HepG2 (cell line): ENCODE results near the gene NOL4L. TPM values are rescaled to one million over a fixed set of nuclear protein-coding genes. Genes with fewer than 3 reads are reported as not detected.

ENCODE experiments used
- ATRX ChIP-seq: sonication (generic); formaldehyde crosslinking; IDR thresholded peaks from 2 replicates; pipeline ENCODE4 v1.4.0; 2020; ENCODE audit warnings: missing genetic modification reagents, borderline replicate concordance
- EED ChIP-seq: sonication (generic); formaldehyde crosslinking; IDR thresholded peaks from 2 replicates; pipeline ENCODE4 v1.5.0; 2020; ENCODE audit warnings: mild to moderate bottlenecking, missing genetic modification reagents
- HNRNPK ChIP-seq: fragments of 200-400 bp; formaldehyde crosslinking; IDR thresholded peaks from 2 replicates; pipeline ENCODE4 v1.6.1; 2018; ENCODE audit warnings: low read length, low read depth, moderate library complexity, mild to moderate bottlenecking; ENCODE audit not compliant: poor library complexity, severe bottlenecking
- HOXD1 ChIP-seq: sonication (generic); formaldehyde crosslinking; IDR thresholded peaks from 2 replicates; pipeline ENCODE4 v1.5.0; 2020; ENCODE audit warnings: missing genetic modification reagents
- NFATC3 ChIP-seq: sonication (generic); formaldehyde crosslinking; IDR thresholded peaks from 2 replicates; pipeline ENCODE4 v1.5.1; 2020; ENCODE audit warnings: mild to moderate bottlenecking, missing genetic modification reagents
- NPAS2 ChIP-seq: sonication (generic); formaldehyde crosslinking; IDR thresholded peaks from 2 replicates; pipeline ENCODE4 v1.8.0; 2022; ENCODE audit warnings: mild to moderate bottlenecking, missing genetic modification reagents, borderline replicate concordance
- RXRB ChIP-seq: IDR thresholded peaks from 2 replicates; pipeline ENCODE4 v1.6.1; 2016; ENCODE audit warnings: borderline replicate concordance, missing genetic modification reagents, missing compliant biosample characterization
- SALL1 ChIP-seq: sonication (generic); formaldehyde crosslinking; IDR thresholded peaks from 2 replicates; pipeline ENCODE4 v1.8.0; 2022; ENCODE audit warnings: mild to moderate bottlenecking, missing genetic modification reagents
- SMAD9 ChIP-seq: sonication (generic); formaldehyde crosslinking; IDR thresholded peaks from 2 replicates; pipeline ENCODE4 v1.5.1; 2020; ENCODE audit warnings: mild to moderate bottlenecking, missing genetic modification reagents
- SP5 ChIP-seq: IDR thresholded peaks from 2 replicates; pipeline ENCODE4 v1.6.1; 2016; ENCODE audit warnings: low read depth, borderline replicate concordance
- WIZ ChIP-seq: sonication (generic); formaldehyde crosslinking; IDR thresholded peaks from 2 replicates; pipeline ENCODE4 v1.5.1; 2020; ENCODE audit warnings: mild to moderate bottlenecking, missing genetic modification reagents
- ZNF329 ChIP-seq: sonication (generic); formaldehyde crosslinking; IDR thresholded peaks from 2 replicates; pipeline ENCODE4 v1.9.0; 2021; ENCODE audit warnings: low read depth, mild to moderate bottlenecking, missing genetic modification reagents
- ZNF34 ChIP-seq: sonication (generic); formaldehyde crosslinking; IDR thresholded peaks from 2 replicates; pipeline ENCODE4 v1.4.0; 2020; ENCODE audit warnings: mild to moderate bottlenecking, missing genetic modification reagents, borderline replicate concordance
- ZNF552 ChIP-seq: sonication (generic); formaldehyde crosslinking; IDR thresholded peaks from 2 replicates; pipeline ENCODE4 v1.9.0; 2022; ENCODE audit warnings: missing genetic modification reagents, mild to moderate bottlenecking, borderline replicate concordance
- ZNF564 ChIP-seq: sonication (generic); formaldehyde crosslinking; IDR thresholded peaks from 2 replicates; pipeline ENCODE4 v1.8.1; 2023; ENCODE audit warnings: mild to moderate bottlenecking, missing genetic modification reagents
- polyA plus RNA-seq, 8 experiments: library from polyadenylated mRNA; depleted of rRNA in 3 of 8; stranded (reverse) in 7 of 8; unstranded in 1 of 8; fragments of >200 nt; fragmentation: Illumina TruSeq in 4 of 8; extraction: Trizol in 4 of 8; gene quantifications; 2 replicates each; pipeline versions ENCODE4 v1.2.1 to v1.2.3, GENCODE V29; 2011 to 2016; ENCODE audit warnings: low read depth in 4 of 8, missing spikeins in 1 of 8, mixed read lengths in 1 of 8; ENCODE audit not compliant: insufficient read depth in 1 of 8
- total RNA-seq, 5 experiments: library from RNA; depleted of rRNA; stranded (reverse); fragments of >200 nt; fragmentation: Illumina TruSeq; extraction: Trizol; gene quantifications; 2 replicates each; pipeline ENCODE4 v1.2.3, GENCODE V29; 2016; ENCODE audit warnings: low read depth in 1 of 5
- TF ChIP-seq, protein P1 (sequence below): sonication (generic); formaldehyde crosslinking; IDR thresholded peaks from 2 replicates; pipeline ENCODE4 v1.4.0; 2020; ENCODE audit warnings: missing genetic modification reagents, borderline replicate concordance
- TF ChIP-seq, protein P2 (sequence below): IDR thresholded peaks from 2 replicates; pipeline ENCODE4 v1.6.1; 2016; ENCODE audit warnings: control low read depth
- TF ChIP-seq, protein P3 (sequence below): sonication (generic); formaldehyde crosslinking; IDR thresholded peaks from 2 replicates; pipeline ENCODE4 v1.5.0; 2020; ENCODE audit warnings: mild to moderate bottlenecking, missing genetic modification reagents
- TF ChIP-seq, protein P4 (sequence below): sonication (generic); formaldehyde crosslinking; IDR thresholded peaks from 2 replicates; pipeline ENCODE4 v1.4.0; 2020; ENCODE audit warnings: mild to moderate bottlenecking, missing genetic modification reagents
- TF ChIP-seq, protein P5 (sequence below), 2 experiments: sonication (generic) in 1 of 2; formaldehyde crosslinking in 1 of 2; IDR thresholded peaks; 2 replicates each; pipeline versions ENCODE4 v1.4.0 to v1.6.1; 2018 to 2020; ENCODE audit warnings: missing genetic modification reagents in 2 of 2, borderline replicate concordance in 1 of 2, low read depth in 1 of 2, mild to moderate bottlenecking in 1 of 2, missing biosample characterization in 1 of 2

Gene NOL4L
- total and polyA plus RNA-seq, 2 of the 13 experiments (the other 11 are each of a cell fraction or from before 2014, with no cell fraction given), result 16.6 to 35.4 TPM

DNA sequence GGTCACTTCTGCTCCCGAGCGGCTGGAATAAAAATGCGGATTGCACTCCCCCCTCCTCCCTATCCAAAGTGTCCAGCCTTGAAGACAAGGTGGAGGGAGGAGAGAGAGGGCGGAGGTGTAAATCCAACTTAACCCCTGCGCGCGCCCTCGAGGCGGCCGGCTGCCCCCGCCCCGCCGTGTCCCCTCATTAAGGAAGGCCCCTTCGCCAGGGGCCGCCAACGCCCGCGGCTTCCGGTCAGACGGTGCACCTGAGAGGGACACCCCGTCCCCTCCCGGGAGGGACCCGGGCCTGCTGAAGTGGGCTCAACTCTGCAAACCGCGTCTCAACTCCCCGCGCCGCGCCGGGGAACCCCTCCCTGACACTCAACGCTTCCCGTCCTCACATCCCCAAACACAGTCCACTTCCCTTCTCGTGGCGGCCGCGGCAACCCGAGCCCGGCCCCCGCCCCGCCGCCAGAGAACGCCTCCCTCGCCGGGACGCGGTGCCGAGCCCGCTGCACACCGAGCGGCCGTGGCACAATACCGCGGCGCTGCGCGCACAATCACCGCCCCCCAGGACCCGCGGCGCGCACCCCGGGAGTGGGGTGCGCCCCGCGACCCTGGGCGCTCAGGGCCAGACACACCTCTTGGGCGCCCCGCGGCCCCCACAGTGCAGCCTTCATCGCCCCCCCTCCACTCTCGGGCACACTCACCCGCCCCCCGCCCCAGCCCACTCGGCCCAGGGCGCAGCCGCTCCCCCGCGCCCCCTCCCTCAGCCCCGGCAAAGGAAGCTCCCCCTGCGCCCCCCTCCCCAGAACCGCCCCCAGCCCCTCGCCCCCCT is 102.5 kb downstream of the NOL4L start (continued):
- peak; percentile 79 for TF ChIP-seq ZNF564 (CRISPR knock-in tag)
- TF ChIP-seq EED (CRISPR knock-in tag), result peak; percentile 82; the same call in 1 of the 2 replicates
- TF ChIP-seq SALL1 (CRISPR knock-in tag), result peak; percentile 45; the same call in 1 of the 2 replicates
- TF ChIP-seq SP5 (CRISPR knock-in tag), result no peak
- no peak for TF ChIP-seq NPAS2
- 0 out of 2 replicates have a peak, but pooled peaks have one; percentile 32 for TF ChIP-seq ZNF552 (CRISPR knock-in tag)
- no peak for TF ChIP-seq ZNF34 (CRISPR knock-in tag)
- TF ChIP-seq, protein P1, sequence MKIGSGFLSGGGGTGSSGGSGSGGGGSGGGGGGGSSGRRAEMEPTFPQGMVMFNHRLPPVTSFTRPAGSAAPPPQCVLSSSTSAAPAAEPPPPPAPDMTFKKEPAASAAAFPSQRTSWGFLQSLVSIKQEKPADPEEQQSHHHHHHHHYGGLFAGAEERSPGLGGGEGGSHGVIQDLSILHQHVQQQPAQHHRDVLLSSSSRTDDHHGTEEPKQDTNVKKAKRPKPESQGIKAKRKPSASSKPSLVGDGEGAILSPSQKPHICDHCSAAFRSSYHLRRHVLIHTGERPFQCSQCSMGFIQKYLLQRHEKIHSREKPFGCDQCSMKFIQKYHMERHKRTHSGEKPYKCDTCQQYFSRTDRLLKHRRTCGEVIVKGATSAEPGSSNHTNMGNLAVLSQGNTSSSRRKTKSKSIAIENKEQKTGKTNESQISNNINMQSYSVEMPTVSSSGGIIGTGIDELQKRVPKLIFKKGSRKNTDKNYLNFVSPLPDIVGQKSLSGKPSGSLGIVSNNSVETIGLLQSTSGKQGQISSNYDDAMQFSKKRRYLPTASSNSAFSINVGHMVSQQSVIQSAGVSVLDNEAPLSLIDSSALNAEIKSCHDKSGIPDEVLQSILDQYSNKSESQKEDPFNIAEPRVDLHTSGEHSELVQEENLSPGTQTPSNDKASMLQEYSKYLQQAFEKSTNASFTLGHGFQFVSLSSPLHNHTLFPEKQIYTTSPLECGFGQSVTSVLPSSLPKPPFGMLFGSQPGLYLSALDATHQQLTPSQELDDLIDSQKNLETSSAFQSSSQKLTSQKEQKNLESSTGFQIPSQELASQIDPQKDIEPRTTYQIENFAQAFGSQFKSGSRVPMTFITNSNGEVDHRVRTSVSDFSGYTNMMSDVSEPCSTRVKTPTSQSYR (CRISPR knock-in tag), result peak; percentile 27
- TF ChIP-seq, protein P2, sequence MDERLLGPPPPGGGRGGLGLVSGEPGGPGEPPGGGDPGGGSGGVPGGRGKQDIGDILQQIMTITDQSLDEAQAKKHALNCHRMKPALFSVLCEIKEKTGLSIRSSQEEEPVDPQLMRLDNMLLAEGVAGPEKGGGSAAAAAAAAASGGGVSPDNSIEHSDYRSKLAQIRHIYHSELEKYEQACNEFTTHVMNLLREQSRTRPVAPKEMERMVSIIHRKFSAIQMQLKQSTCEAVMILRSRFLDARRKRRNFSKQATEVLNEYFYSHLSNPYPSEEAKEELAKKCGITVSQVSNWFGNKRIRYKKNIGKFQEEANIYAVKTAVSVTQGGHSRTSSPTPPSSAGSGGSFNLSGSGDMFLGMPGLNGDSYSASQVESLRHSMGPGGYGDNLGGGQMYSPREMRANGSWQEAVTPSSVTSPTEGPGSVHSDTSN (CRISPR knock-in tag), result no peak
- TF ChIP-seq RXRB (CRISPR knock-in tag), result 0 out of 2 replicates have a peak, but pooled peaks have one; percentile 20
- TF ChIP-seq WIZ, result peak; percentile 61; the same call in 1 of the 2 replicates
- TF ChIP-seq, protein P3, sequence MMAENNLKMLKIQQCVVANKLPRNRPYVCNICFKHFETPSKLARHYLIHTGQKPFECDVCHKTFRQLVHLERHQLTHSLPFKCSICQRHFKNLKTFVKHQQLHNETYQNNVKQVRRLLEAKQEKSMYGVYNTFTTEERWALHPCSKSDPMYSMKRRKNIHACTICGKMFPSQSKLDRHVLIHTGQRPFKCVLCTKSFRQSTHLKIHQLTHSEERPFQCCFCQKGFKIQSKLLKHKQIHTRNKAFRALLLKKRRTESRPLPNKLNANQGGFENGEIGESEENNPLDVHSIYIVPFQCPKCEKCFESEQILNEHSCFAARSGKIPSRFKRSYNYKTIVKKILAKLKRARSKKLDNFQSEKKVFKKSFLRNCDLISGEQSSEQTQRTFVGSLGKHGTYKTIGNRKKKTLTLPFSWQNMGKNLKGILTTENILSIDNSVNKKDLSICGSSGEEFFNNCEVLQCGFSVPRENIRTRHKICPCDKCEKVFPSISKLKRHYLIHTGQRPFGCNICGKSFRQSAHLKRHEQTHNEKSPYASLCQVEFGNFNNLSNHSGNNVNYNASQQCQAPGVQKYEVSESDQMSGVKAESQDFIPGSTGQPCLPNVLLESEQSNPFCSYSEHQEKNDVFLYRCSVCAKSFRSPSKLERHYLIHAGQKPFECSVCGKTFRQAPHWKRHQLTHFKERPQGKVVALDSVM, result peak; percentile 15; the same call in 1 of the 2 replicates
- TF ChIP-seq ZNF329 (CRISPR knock-in tag), result 0 out of 2 replicates have a peak, but pooled peaks have one; percentile 25
- TF ChIP-seq, protein P4, sequence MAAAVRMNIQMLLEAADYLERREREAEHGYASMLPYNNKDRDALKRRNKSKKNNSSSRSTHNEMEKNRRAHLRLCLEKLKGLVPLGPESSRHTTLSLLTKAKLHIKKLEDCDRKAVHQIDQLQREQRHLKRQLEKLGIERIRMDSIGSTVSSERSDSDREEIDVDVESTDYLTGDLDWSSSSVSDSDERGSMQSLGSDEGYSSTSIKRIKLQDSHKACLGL (CRISPR knock-in tag), result no peak
- TF ChIP-seq NFATC3 (CRISPR knock-in tag), result no peak
- TF ChIP-seq HOXD1 (CRISPR knock-in tag), result no peak
- peak; percentile 88 for TF ChIP-seq HNRNPK
- TF ChIP-seq, protein P5, sequence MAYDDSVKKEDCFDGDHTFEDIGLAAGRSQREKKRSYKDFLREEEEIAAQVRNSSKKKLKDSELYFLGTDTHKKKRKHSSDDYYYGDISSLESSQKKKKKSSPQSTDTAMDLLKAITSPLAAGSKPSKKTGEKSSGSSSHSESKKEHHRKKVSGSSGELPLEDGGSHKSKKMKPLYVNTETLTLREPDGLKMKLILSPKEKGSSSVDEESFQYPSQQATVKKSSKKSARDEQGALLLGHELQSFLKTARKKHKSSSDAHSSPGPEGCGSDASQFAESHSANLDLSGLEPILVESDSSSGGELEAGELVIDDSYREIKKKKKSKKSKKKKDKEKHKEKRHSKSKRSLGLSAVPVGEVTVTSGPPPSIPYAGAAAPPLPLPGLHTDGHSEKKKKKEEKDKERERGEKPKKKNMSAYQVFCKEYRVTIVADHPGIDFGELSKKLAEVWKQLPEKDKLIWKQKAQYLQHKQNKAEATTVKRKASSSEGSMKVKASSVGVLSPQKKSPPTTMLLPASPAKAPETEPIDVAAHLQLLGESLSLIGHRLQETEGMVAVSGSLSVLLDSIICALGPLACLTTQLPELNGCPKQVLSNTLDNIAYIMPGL (CRISPR knock-in tag; IDR thresholded peaks at IDR 0.05; ENCODE audit: borderline replicate concordance in 1 of 2, low read depth in 1 of 2), result peak; percentile 38 to 82; a peak in 3 of 4 replicates
- TF ChIP-seq SMAD9, result no peak
- 0 out of 2 replicates have a peak, but pooled peaks have one; percentile 35 for TF ChIP-seq ATRX (CRISPR knock-in tag)
